Keratinocyte (primary cell): ENCODE measurements around the gene IFFO2. TPM values are rescaled to one million over a fixed set of nuclear protein-coding genes. Genes with fewer than 3 reads are reported as not detected.
A peak's percentile ranks its signal among the peaks of the same experiment; 100 is the strongest.

Experiments
- DNase-seq: peaks from one replicate; pipeline ENCODE4 v3.0.0-alpha.2; 2011; ENCODE audit warnings: low read depth, missing footprints, low spot score
- FAIRE-seq: peaks from 2 replicates; lab custom pipeline; 2011; peaks lifted over from hg19 to GRCh38; lab: Jason Lieb, UNC
- H2AFZ ChIP-seq: 2 replicates; pipeline ENCODE4 v1.6.0; 2012; ENCODE audit warnings: low read length, control low read depth, inconsistent platforms; ENCODE audit not compliant: control insufficient read depth
- H3K27ac ChIP-seq: 2 replicates; pipeline ENCODE4 v1.5.1; 2011; ENCODE audit warnings: low read length; ENCODE audit not compliant: control insufficient read depth, insufficient read depth
- H3K27me3 ChIP-seq: 3 replicates; pipeline ENCODE4 v1.6.0; 2011; ENCODE audit warnings: low read length; ENCODE audit not compliant: control insufficient read depth, insufficient read depth; ENCODE audit errors: extremely low read depth
- H3K36me3 ChIP-seq, 2 experiments: 2 replicates in 1 of 2; 3 replicates in 1 of 2; pipeline ENCODE4 v1.5.1; 2011; ENCODE audit warnings: low read length in 2 of 2, mild to moderate bottlenecking in 1 of 2; ENCODE audit not compliant: control insufficient read depth in 2 of 2, insufficient read depth in 2 of 2; ENCODE audit errors: extremely low read depth in 1 of 2
- H3K4me1 ChIP-seq: 3 replicates; pipeline ENCODE4 v1.5.1; 2011; ENCODE audit warnings: low read length; ENCODE audit not compliant: control insufficient read depth, insufficient read depth; ENCODE audit errors: extremely low read depth
- H3K4me2 ChIP-seq: 3 replicates; pipeline ENCODE4 v1.6.0; 2011; ENCODE audit warnings: low read depth, low read length; ENCODE audit not compliant: control insufficient read depth, insufficient read depth; ENCODE audit errors: extremely low read depth
- H3K4me3 ChIP-seq, 3 experiments: fragments of 200-600 bp in 1 of 3; sonication (generic) in 1 of 3; 2 replicates in 2 of 3; 3 replicates in 1 of 3; pipeline ENCODE4 v1.5.1; 2011 to 2016; ENCODE audit warnings: low read length in 3 of 3, mild to moderate bottlenecking in 3 of 3, control low read depth in 2 of 3, inconsistent platforms in 1 of 3, low read depth in 1 of 3, mixed read lengths in 1 of 3, mixed run types in 1 of 3, moderate library complexity in 1 of 3; ENCODE audit not compliant: control insufficient read depth in 2 of 3, insufficient read depth in 2 of 3; ENCODE audit errors: extremely low read depth in 1 of 3
- H3K79me2 ChIP-seq: 2 replicates; pipeline ENCODE4 v1.6.0; 2012; ENCODE audit warnings: low read length; ENCODE audit not compliant: control insufficient read depth, insufficient read depth
- H3K9ac ChIP-seq: 3 replicates; pipeline ENCODE4 v1.6.0; 2011; ENCODE audit warnings: low read length; ENCODE audit not compliant: control insufficient read depth, insufficient read depth; ENCODE audit errors: extremely low read depth
- H3K9me1 ChIP-seq: 3 replicates; pipeline ENCODE4 v1.6.0; 2011; ENCODE audit warnings: low read length; ENCODE audit not compliant: control insufficient read depth, insufficient read depth; ENCODE audit errors: extremely low read depth
- H3K9me3 ChIP-seq: 2 replicates; pipeline ENCODE4 v1.5.1; 2012; ENCODE audit warnings: low read depth, low read length; ENCODE audit not compliant: control insufficient read depth
- H4K20me1 ChIP-seq: 3 replicates; pipeline ENCODE4 v1.6.0; 2011; ENCODE audit warnings: low read length; ENCODE audit not compliant: control insufficient read depth, insufficient read depth; ENCODE audit errors: extremely low read depth
- EZH2 ChIP-seq: IDR thresholded peaks from one replicate; pipeline ENCODE4 v1.6.1; 2012; ENCODE audit warnings: inconsistent platforms, mild to moderate bottlenecking, low read length, moderate library complexity
- dilution Hi-C: fragments of 300-500 bp; cut with MboI; formaldehyde crosslinking; loops from one replicate; pipeline ENCODE4 v1.7.0; 2020; ENCODE audit warnings: low sequenced_read_pairs; ENCODE audit not compliant: extremely low pct_ligation_motif_present
- polyA plus RNA-seq, 5 experiments: library from polyadenylated mRNA; depleted of rRNA in 3 of 5; stranded (reverse) in 3 of 5; stranded (forward) in 1 of 5; unstranded in 1 of 5; fragments of >200 nt; gene quantifications; 1 replicate in 1 of 5; 2 replicates in 3 of 5; 3 replicates in 1 of 5; pipeline versions ENCODE4 v1.2.1 to v1.2.3, GENCODE V29; 2011 to 2012; ENCODE audit warnings: missing spikeins in 2 of 5, low read depth in 1 of 5, low replicate concordance in 1 of 5
- TF ChIP-seq, protein P1 (sequence below), 3 experiments: IDR thresholded peaks in 1 of 3; conservative IDR thresholded peaks in 1 of 3; optimal IDR thresholded peaks in 1 of 3; 2 replicates in 2 of 3; 3 replicates in 1 of 3; pipeline versions ENCODE3 to v1.5.1; 2011; ENCODE audit warnings: low read length in 3 of 3, mild to moderate bottlenecking in 3 of 3, moderate library complexity in 2 of 3, control low read depth in 1 of 3, inconsistent platforms in 1 of 3; ENCODE audit not compliant: insufficient read depth in 2 of 3; ENCODE audit errors: extremely low read depth in 1 of 3

IFFO2 gene
- polyA plus RNA-seq, 1 donor (not counting 4 experiments of a cell fraction or from before 2014, with no cell fraction given) = 57.9 TPM

DNA sequence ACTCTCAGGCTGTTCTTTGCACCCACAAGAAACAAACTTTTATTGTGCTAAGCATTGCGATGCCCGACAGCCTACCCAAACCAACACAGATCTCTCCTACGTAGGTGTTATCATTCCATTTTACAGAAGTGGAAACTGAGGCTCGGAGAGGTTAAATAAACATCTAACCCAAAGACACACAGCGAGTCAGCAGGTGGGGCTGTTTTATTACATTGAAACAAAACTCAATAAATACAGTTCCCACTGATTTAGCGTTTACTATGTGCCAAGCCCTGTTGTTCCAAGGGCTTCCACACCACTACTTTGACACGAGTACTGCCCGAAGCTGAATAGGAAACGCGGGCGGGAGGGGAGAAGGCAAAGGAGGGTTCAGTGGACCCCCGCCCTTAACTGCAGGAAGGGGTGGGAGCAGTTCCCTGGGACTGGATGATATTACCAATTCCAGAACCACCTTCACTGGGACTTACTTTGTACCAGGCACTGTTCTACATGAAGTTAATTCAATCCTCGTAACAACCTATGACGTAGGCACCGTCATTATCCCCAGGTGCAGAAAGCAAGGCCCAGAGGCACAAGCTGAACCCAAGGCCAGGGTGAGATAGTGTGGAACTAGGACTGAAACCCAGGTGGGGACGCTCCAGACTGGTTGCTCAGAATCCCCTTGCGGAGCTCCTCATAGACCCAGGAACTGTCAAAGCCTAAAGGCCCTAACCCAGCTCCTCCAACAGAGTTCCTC, 34.8 kb downstream of the IFFO2 start:
- peak overlapping the region; percentile 66 for H3K27ac ChIP-seq
- DNase-seq (no peak), FAIRE-seq (peak; percentile 55)
- H3K79me2 ChIP-seq = peaks cover 97% of the 10 kb centered on the region
- H3K9me3 ChIP-seq = no peaks in the 10 kb centered on the region
- H3K27me3 ChIP-seq = no peaks in the 10 kb centered on the region
- dilution Hi-C loops = no loop called here
- H3K9ac ChIP-seq = peak overlapping the region; percentile 61
- peaks cover 6% of the 10 kb centered on the region for H3K9me1 ChIP-seq
- H3K4me3 ChIP-seq = peak overlapping the region in 1 of 3 experiments; percentile 31
- H2AFZ ChIP-seq = no peak overlapping the region
- no peak for TF ChIP-seq EZH2
- TF ChIP-seq, protein P1, sequence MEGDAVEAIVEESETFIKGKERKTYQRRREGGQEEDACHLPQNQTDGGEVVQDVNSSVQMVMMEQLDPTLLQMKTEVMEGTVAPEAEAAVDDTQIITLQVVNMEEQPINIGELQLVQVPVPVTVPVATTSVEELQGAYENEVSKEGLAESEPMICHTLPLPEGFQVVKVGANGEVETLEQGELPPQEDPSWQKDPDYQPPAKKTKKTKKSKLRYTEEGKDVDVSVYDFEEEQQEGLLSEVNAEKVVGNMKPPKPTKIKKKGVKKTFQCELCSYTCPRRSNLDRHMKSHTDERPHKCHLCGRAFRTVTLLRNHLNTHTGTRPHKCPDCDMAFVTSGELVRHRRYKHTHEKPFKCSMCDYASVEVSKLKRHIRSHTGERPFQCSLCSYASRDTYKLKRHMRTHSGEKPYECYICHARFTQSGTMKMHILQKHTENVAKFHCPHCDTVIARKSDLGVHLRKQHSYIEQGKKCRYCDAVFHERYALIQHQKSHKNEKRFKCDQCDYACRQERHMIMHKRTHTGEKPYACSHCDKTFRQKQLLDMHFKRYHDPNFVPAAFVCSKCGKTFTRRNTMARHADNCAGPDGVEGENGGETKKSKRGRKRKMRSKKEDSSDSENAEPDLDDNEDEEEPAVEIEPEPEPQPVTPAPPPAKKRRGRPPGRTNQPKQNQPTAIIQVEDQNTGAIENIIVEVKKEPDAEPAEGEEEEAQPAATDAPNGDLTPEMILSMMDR (optimal IDR thresholded peaks at IDR 0.05 in 1 of 3, IDR thresholded peaks at IDR 0.05 in 1 of 3, conservative IDR thresholded peaks at IDR 0.05 in 1 of 3; ENCODE audit: extremely low read depth in 1 of 3, insufficient read depth in 2 of 3, low read length in 3 of 3) = peak in 1 of 3 experiments; percentile 17
- peaks cover 48% of the 10 kb centered on the region for H3K4me1 ChIP-seq
- peak overlapping the region; percentile 66 for H3K4me2 ChIP-seq
- peaks cover 29 to 44% of the 10 kb centered on the region in 2 experiments for H3K36me3 ChIP-seq
- H4K20me1 ChIP-seq = peaks cover 11% of the 10 kb centered on the region

DNA sequence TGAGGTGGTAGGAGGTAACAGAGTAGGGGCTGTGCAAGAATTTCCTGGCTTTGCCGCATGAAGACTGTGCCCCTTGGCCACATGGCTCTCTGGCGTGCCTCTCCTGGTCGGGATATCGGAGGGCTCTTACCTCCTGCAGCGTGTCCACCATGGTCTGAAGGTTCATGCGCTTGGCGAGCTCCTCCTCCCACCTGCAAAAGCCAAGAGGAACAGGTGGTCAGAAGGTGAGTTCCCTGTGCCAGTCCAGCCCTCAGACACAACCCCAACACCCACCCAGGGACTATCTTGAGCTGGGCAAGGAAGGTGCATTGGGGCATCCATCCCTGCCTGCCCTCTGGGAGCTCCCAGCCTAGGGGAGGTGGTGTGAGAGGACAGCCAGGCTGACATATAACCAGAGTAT, 35.5 kb downstream of the IFFO2 start:
- no peak overlapping the region for H3K4me3 ChIP-seq

More for the DNA sequence above, 35.5 kb downstream of the IFFO2 start:
- no peak overlapping the region for H3K27ac ChIP-seq
- H3K79me2 ChIP-seq = peaks cover 97% of the 10 kb centered on the region
- dilution Hi-C loops = no loop called here
- peaks cover 12% of the 10 kb centered on the region for H4K20me1 ChIP-seq
- peaks cover 42% of the 10 kb centered on the region for H3K4me1 ChIP-seq
- H3K9me3 ChIP-seq = no peaks in the 10 kb centered on the region
- DNase-seq (no peak), FAIRE-seq (no peak)
- H3K9me1 ChIP-seq = peaks cover 6% of the 10 kb centered on the region
- H3K27me3 ChIP-seq = no peaks in the 10 kb centered on the region
- H3K36me3 ChIP-seq = peaks cover 34 to 45% of the 10 kb centered on the region in 2 experiments
- no peak overlapping the region for H3K9ac ChIP-seq
- TF ChIP-seq, protein P1 (optimal IDR thresholded peaks at IDR 0.05 in 1 of 3, IDR thresholded peaks at IDR 0.05 in 1 of 3, conservative IDR thresholded peaks at IDR 0.05 in 1 of 3; ENCODE audit: extremely low read depth in 1 of 3, insufficient read depth in 2 of 3, low read length in 3 of 3) = no peak
- no peak for TF ChIP-seq EZH2
- H3K4me2 ChIP-seq = no peak overlapping the region
- no peak overlapping the region for H2AFZ ChIP-seq
